Stomach (tissue), 4 donors: ENCODE measurements around the gene KIZ.

Experiments
- POLR2A ChIP-seq, 4 donors: fragments of 450-650 bp; IDR thresholded peaks; one replicate each; pipeline ENCODE4 v1.6.1; 2016; ENCODE audit warnings: antibody characterized with exemption in 4 of 4, control low read depth in 2 of 4, mild to moderate bottlenecking in 1 of 4, moderate library complexity in 1 of 4
- POLR2AphosphoS5 ChIP-seq, 3 donors: sonication (generic); formaldehyde crosslinking; IDR thresholded peaks; one replicate each; pipeline ENCODE4 v1.6.1; 2016; ENCODE audit warnings: antibody characterized with exemption in 3 of 3
- TF ChIP-seq, protein P1 (sequence below), 7 experiments: fragments of 450-650 bp in 4 of 7; fragments of 200-600 bp in 3 of 7; sonication (generic) in 3 of 7; IDR thresholded peaks; one replicate each; pipeline ENCODE4 v1.5.1; 2016 to 2019; ENCODE audit warnings: antibody characterized with exemption in 7 of 7, control low read depth in 2 of 7, mild to moderate bottlenecking in 1 of 7

DNA sequence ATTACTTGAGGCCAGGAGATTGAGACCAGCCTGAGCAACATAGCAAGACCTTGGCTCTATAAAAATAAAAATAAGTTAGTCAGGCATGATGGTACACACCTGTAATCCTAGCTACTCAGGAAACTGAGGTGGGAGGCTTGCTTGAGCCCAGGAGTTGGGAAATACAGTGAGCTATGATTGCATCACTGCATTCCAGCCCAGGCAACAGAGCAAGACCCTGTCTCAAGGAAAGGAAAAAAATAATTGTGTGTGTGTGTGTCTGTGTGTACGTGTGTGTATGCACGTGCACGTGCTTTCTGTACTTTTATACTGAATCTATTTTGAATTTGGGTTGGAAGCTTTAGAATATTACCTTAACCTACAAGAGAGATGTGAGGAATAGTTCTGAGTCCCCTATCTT lies 58.9 kb downstream of the KIZ start:
- TF ChIP-seq POLR2A (IDR thresholded peaks at IDR 0.05) (no peak), POLR2AphosphoS5 (IDR thresholded peaks at IDR 0.05) (no peak)
- TF ChIP-seq, protein P1, sequence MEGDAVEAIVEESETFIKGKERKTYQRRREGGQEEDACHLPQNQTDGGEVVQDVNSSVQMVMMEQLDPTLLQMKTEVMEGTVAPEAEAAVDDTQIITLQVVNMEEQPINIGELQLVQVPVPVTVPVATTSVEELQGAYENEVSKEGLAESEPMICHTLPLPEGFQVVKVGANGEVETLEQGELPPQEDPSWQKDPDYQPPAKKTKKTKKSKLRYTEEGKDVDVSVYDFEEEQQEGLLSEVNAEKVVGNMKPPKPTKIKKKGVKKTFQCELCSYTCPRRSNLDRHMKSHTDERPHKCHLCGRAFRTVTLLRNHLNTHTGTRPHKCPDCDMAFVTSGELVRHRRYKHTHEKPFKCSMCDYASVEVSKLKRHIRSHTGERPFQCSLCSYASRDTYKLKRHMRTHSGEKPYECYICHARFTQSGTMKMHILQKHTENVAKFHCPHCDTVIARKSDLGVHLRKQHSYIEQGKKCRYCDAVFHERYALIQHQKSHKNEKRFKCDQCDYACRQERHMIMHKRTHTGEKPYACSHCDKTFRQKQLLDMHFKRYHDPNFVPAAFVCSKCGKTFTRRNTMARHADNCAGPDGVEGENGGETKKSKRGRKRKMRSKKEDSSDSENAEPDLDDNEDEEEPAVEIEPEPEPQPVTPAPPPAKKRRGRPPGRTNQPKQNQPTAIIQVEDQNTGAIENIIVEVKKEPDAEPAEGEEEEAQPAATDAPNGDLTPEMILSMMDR (IDR thresholded peaks at IDR 0.05): no peak
